GM12801 (cell line): ENCODE measurements around the gene TNFRSF25.

ENCODE experiments used
- CTCF ChIP-seq: IDR thresholded peaks from one replicate; pipeline ENCODE4 v1.5.1; 2011; ENCODE audit warnings: control low read depth; ENCODE audit not compliant: insufficient read length; ENCODE audit errors: extremely low read depth

Gene TNFRSF25

DNA sequence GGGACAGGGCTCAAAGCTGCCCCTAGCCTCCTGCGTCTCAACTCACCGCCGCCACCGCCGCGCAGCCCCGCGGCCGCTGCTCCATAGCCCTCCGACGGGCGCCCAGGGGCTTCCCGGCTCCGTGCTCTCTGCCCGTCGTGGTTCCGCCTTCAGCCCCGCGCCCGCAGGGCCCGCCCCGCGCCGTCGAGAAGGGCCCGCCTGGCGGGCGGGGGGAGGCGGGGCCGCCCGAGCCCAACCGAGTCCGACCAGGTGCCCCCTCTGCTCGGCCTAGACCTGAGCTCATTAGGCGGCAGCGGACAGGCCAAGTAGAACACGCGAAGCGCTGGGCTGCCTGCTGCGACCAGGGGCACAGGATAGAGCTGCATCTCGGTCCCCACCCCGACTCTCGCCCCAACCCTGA, at the start of gene TNFRSF25:
Gene TNFRSF25 (minus strand): TSS at position 151 of the 400 bp plus-strand sequence. CDS start 66 bp downstream, at position 85.
- no peak for TF ChIP-seq CTCF

- no peak for TF ChIP-seq CTCF
Observed at GRCh38 chr1:6515771-6516170, 49.8 kb upstream of the TNFRSF25 start.

DNA sequence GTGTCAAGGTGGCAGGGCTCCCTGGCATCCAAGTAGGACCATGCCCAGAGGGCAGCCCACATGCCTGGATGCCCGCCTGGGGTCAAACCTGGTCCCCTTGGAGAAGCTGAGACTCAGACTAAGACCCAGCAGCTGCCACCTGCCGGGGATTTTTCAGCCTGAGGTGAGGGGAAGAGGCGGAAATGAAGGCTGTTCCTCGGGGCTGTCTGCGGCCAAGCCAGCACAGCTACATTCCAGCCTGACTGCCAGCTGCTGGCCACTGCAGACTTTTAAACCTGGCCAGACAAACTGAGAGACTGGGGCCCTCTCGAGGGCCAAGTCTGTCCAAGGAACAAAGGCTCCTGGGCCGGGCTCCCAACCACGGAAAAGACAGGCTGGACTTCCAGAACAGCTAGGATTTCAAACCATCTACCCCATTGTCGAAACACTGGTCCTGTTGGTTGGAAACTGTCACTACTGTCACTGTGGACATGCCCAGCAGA, 47.4 kb upstream of the TNFRSF25 start:
- TF ChIP-seq CTCF: no peak

DNA sequence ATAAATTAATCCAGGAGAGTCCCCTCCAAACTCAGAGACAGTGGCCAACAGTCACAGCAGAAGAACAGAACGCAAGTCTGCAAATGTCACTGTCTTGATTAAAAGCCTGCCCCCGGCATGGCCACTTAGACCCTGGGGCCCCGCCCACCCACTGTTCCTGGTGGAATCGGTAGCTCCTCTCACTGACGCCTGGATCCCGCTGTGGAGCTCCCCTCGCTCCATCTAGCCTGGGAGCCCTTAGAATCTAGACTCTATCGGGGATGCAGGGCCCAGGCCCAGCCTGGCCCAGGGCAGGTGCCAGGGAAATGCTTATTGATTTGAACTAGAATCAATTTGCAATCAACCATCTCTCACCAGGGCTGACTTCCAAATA, 46.9 kb upstream of the TNFRSF25 start:
- TF ChIP-seq CTCF: no peak

DNA sequence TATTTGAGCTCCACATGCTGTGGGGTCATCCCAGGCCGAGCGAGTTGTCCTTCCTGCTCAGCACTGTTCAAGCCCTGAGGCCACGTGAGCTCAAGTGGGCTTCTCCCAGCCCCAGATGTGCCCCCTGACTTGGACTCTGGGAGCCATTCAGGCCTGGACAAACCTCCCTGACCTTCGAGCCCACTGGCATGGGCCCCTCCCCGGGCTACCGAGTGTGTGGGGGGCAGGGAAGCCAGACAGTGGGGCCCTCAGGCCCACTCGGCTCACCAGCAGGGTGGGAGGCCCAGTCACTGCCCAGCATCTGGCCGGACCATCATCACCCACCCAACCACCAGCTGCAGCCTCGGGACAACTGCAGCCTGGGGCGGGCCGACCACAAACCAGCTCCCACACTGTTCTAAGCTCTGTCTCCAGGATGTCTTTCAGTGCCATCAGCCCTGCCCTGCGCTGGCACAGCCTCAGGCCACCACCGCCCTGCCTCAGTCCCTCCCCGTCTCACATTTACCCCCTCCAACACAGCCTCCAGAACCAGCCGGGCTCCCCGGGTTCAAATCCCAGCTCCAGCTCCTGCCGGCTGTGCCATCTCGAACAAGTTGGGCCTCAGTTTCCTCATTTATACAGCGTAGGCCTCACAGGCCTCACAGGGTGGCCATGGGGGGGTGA, 46.4 kb upstream of the TNFRSF25 start:
- no peak for TF ChIP-seq CTCF

- TF ChIP-seq CTCF: no peak
Observed at GRCh38 chr1:6511561-6512244, 45.7 kb upstream of the TNFRSF25 start.

DNA sequence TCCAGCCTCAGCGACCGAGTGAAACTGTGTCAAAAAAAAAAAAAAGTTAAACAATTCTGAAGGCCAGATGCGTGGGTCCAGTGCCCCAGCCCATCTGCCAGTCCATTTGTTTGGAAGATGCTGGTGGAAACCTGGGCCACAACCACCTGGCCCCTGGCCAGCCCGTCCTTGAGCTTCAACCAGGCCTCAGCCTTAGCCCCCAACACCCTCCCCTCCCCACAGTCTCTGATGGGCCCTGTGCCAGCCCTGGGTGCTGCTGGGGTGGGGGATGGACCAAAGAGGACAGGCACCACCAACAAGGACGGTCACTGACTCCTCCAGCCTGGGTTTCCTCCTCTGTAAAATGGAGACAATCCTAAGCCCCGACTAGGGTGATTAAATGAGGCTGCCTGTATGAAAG, 45.1 kb upstream of the TNFRSF25 start:
- no peak for TF ChIP-seq CTCF
